Stimulated activated CD8-positive, alpha-beta memory T cell treated with anti-CD3 and anti-CD28 coated beads, Interleukin-15, amount 100 ng/mL, for 4 hours (primary cell): ENCODE results near the gene TPRX2.
"Not testable (repeated sequence)": the region's sequence is repeated elsewhere in the genome, so short reads cannot be mapped to it uniquely, and the experiment has no call there.

Source experiments
- DNase-seq, 2 donors: peaks; one replicate each; pipeline ENCODE4 v3.0.0-alpha.2; 2020; ENCODE audit warnings: low read depth in 2 of 2

The TPRX2 gene

DNA sequence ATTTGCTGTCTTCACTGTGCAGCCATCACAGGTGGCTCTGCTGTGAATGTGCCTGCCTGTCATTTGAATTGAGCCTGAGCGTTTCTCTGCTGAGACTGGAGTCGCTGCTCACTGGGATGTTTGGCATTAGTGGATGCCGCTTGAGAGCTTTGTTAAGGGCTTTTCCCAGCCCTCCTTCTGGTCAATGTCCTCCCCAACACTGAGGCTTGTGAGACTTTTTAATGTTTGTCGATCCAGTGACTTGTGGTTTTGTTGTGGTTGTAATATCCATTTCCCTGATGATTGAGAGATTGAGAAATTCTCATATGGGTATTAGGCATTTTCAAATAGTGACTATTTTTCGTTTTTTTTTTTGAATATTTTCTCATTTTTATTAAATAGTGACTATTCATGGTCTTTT is 2.6 kb downstream of the TPRX2 start:
- no peak for DNase-seq

- DNase-seq: peak; percentile 55 to 66
These were observed 4.5 kb downstream of the TPRX2 start for GRCh38 chr19:47863514-47863936.

GRCh38 chr19:47865166-47865565 is 6.1 kb downstream of the TPRX2 start:
- DNase-seq: no peak

DNA sequence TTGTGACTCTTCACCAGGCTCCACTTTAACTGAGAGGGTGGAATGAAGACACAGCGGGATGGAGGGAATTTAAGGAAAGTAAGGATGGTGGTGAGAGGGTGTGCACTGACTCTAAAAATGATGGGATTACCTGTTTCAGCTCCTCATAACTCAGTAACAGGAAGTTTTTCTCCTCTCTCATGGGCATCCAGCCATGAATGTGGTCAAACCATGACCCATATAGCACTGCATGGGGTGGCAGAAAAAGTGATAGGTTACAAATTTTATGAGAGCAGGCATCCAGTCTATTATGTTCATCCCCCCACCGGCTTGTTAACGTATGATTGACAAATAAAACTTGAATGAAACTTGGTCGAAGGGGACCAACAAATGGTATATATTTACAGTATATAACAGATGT is 19.9 kb downstream of the TPRX2 start:
- DNase-seq: no peak

DNA sequence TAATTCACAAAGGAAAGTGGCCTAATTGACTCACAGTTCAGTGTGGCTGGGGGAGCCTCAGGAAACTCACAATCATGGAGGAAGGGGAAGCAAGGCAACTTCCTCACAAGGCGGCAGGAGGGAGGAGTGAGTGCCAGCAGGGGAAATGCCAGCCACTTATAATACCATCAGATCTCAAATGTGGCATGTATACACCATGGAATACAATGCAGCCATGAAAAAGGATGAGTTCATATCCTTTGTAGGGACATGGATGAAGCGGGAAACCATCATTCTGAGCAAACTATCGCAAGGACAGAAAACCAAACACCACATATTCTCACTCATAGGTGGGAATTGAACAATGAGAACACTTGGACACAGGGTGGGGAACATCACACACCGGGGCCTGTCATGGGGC is 20.4 kb downstream of the TPRX2 start:
- not testable (repeated sequence) for DNase-seq

DNA sequence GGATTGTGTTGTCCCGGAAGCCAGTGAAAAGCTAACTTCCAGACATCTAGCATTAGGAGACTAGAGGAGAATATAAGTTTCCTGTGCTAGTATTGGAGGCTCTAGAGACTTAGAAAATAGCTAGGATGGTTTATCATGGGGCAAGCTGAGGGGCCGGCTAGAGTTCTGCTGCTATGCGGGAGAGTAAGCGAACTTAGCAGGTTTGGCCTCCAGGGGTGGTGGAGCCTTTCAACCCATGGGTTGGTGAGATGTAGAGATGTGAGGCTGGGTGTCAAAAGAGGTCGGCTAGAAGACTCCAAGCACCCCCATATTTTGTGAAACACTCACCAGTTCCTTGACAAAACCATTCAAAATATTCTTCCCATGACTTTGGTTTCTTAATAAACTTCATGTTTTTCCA is 22.7 kb downstream of the TPRX2 start:
- no peak for DNase-seq

- DNase-seq: no peak
These were observed 23.9 kb downstream of the TPRX2 start for GRCh38 chr19:47882890-47883289.

- no peak for DNase-seq
These were observed 26.0 kb downstream of the TPRX2 start for GRCh38 chr19:47885067-47885463.

DNA sequence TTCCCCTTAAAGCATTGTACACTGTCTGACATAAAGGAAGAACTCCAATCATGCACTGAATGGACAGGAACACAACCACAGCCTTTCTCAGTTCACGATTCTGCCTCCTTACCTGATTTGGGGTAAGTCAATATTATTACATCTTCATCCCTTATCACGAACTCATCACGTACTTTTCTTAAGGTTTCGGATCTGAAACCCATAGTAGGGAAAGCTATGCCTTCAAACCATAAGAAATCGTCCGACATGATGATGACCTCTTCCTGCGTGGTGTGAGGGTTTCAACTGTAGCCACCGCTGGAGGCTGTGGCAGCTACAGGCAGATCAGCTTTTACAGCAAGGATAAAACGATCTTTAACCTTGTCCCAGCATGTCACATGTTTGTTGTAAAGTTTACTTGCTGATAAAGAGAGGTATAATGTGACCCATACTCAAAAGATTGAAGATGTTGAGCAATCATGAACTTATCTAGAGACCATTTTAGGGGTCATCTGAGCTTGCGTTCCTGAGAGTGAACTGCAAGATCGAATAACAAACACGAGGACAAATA is 27.1 kb downstream of the TPRX2 start, which contains the start of gene SULT2A1:
SULT2A1 (minus strand) TSS at position 306 of the 550 bp plus-strand sequence; CDS start at position 248, 58 bp downstream.
- DNase-seq: no peak

DNA sequence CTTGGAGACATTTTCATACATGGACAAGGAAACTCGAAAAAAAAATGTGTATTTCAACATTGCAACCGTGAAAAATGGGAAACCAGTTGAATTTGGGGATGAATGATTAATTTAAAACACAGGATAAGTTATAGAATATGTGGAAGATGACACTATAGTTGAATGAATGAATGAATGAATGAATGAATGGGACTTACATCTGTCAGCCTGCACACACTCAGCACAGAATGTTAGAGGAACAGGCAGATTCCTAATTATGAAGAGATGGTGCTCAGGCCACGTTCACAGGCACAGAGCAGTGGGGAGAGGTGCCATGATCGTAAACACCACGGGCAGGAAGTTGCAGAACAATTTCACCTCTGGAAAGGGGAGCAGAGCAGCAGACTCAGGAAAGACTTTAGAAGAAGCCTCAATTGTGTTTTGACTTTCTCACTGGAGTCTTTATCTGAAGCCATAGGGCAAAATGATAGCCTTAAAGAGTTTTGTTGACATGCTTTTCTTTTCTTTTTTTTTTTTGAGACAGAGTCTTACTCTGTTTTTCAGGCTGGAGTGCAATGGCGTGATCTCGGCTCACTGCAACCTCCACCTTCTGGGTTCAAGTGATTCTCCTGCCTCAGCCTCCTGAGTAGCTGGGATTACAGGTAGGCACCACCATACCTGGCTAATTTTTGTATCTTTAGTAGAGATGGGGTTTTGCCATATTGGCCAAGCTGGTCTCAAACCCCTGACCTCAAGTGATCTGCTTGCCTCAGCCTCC is 32.0 kb downstream of the TPRX2 start:
- DNase-seq: no peak

DNA sequence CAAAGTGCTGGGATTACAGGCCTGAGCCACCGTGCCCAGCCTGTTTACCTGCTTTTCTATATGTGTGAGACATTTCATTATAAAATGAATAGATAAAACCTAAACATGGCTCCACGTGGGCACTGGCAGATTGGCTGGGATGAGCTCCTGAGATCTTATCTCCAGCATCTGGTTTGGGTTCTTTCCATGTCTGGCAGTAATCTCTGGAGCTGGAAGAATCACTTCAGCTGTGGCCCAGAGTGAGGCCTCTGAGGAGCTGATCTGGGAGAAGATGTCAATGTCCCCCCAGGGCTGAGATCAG is 32.5 kb downstream of the TPRX2 start:
- DNase-seq: no peak

GRCh38 chr19:47891923-47892666 is 33.1 kb downstream of the TPRX2 start:
- no peak for DNase-seq

DNA sequence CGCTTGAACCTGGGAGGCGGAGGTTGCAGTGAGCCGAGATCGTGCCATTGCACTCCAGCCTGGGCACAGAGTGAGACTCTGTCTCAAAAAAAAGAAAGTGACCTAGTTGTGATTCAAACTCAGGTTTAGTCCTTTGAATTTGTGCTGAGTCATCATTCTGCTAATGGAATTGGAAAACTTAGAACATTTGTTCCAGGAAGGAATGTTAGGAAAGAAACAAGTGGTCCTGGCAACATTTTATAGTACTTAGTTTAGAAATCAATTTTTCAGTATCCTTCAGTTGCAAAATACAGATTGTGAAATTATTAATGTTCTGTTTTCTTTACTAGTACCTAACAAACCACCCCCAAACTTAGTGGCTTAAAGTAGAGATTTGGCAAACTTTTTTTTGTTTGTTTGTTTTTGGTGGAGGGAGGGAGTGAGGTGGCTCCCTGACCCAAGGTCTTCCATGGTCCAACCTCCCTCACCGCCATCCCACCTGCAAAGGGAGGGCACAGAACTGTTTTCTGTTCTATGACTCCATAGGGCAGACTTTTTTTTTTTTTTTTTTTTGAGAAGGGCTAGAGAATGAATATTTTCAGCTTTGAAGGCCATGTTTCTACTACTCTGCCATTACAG is 36.2 kb downstream of the TPRX2 start:
- DNase-seq: no peak

DNA sequence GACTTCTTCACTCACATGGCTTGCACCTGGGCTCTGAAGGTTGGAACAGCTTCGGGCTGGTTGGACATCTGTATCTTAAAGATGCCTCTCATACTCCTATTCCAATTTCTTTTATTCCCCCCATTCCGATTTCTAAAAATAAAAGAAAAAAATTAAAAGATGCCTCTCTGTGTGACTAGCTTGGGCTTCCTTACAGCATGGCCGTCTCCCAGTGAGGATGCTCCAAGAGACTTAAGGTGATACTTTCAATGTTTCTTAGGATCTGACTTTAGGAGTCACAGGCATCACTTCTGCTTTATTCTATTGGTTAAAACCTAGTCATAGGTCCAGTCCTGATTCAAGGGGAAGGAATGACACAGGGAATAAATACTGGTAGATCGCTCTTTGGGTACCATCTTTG is 37.0 kb downstream of the TPRX2 start:
- no peak for DNase-seq

DNA sequence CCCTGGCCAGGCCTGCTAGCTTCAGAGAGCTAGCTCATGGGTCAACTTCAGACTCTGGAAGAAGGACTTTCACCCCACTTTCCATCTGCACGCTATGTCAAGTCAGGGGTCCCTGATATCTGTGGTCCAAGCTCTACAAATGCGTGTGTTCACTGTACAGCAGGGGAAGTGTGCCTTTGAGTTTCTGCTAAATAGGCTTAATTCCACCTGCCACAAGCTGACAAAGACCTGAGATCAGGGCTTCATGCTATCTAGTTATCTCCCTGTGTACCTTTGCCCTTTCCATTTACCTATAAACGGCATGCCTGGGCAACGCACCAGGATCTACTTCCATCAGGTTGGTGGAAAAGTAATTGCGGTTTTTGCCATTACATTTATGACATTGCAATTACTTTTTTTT is 37.7 kb downstream of the TPRX2 start:
- no peak for DNase-seq

- no peak for DNase-seq
These were observed 38.8 kb downstream of the TPRX2 start for GRCh38 chr19:47897861-47898260.

- DNase-seq: no peak
These were observed 40.3 kb downstream of the TPRX2 start for GRCh38 chr19:47899335-47899734.

- no peak for DNase-seq
These were observed 42.3 kb downstream of the TPRX2 start for GRCh38 chr19:47901370-47901769.

DNA sequence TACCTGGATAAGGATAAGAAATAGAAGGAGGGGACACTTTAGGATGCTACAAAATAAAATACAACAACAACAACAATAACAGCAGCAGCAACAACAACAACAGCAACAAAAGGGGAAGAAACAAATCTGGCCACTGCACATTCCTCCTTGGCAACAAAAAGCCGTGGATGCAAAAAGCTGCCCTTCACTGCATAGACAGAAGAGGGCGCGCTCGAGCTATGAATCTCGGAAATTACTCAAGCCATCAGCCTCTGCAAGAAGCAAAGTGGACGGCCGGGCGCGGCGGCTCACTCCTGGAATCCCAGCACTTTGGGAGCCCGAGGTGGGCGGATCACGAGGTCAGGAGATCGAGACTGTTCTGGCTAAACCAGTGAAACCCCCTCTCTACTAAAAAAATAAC is 50.3 kb downstream of the TPRX2 start:
- DNase-seq: peak; percentile 11 to 43

DNA sequence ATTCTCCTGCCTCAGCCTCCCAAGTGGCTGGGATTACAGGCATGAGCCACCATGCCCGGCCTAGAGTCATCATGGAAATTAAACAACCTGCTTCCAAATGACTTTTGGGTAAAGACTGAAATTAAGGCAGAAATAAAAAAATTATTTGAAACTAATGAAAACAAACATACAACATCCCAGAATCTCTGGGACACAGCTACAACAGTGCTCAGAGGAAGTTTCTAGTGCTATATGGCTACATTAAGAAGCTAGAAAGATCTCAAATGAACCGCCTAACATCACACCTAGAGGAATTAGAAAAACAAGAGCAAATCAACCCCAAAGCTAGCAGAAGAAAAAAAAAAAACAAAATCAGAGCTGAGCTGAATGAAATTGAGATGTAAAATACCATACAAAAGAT is 51.2 kb downstream of the TPRX2 start:
- DNase-seq: not testable (repeated sequence)
